Kidney (tissue), 14 donors: Measurements from ENCODE around the gene KIAA0513. TPM values are rescaled to one million over a fixed set of nuclear protein-coding genes. Genes with fewer than 3 reads are reported as not detected.

Experiments
- DNase-seq, 5 donors: peaks; one replicate each; pipeline ENCODE4 v3.0.0-alpha.2; 2013 to 2020
- FAIRE-seq: peaks from 2 replicates; lab custom pipeline; 2012; peaks lifted over from hg19 to GRCh38; lab: Jason Lieb, UNC
- H3K27ac ChIP-seq, 2 donors: one replicate each; pipeline ENCODE4 v1.7.0; 2013; ENCODE audit warnings: low read depth in 2 of 2, low read length in 2 of 2, inconsistent platforms in 1 of 2
- H3K27me3 ChIP-seq: one replicate; pipeline ENCODE4 v1.7.1; 2013; ENCODE audit warnings: low read length, inconsistent platforms; ENCODE audit not compliant: control insufficient read depth, insufficient read depth
- H3K36me3 ChIP-seq, 3 donors: one replicate each; pipeline versions ENCODE4 v1.7.0 to v1.7.1; 2013; ENCODE audit warnings: low read length in 3 of 3, control low read depth in 1 of 3, inconsistent platforms in 1 of 3; ENCODE audit not compliant: insufficient read depth in 3 of 3, control insufficient read depth in 2 of 3
- H3K4me1 ChIP-seq, 3 donors: one replicate each; pipeline versions ENCODE4 v1.7.0 to v1.7.1; 2013; ENCODE audit warnings: low read length in 3 of 3, inconsistent platforms in 1 of 3, low read depth in 1 of 3; ENCODE audit not compliant: control insufficient read depth in 2 of 3, insufficient read depth in 2 of 3
- H3K4me3 ChIP-seq, 3 donors: one replicate each; pipeline versions ENCODE4 v1.7.0 to v1.8.1; 2013; ENCODE audit warnings: low read length in 3 of 3, control low read depth in 1 of 3, inconsistent platforms in 1 of 3
- H3K9ac ChIP-seq, 3 donors: one replicate each; pipeline versions ENCODE4 v1.7.0 to v1.7.1; 2013; ENCODE audit warnings: low read length in 3 of 3, control low read depth in 1 of 3, inconsistent platforms in 1 of 3
- H3K9me3 ChIP-seq, 3 donors: one replicate each; pipeline versions ENCODE4 v1.7.0 to v1.7.1; 2013; ENCODE audit warnings: low read length in 3 of 3, control low read depth in 1 of 3, inconsistent platforms in 1 of 3; ENCODE audit not compliant: control insufficient read depth in 2 of 3, insufficient read depth in 1 of 3
- intact Hi-C: fragments of 100-400 bp; cut with DNase I; formaldehyde crosslinking; loops from one replicate; pipeline ENCODE4 v1.11.1; 2022
- polyA plus RNA-seq: library from polyadenylated mRNA; stranded (reverse); fragments of 350-450 nt; fragmentation: Illumina TruSeq; extraction: RNeasy Lipid Tissue Mini Kit (QIAGEN cat#74804); gene quantifications from one replicate; pipeline ENCODE4 v1.2.3, GENCODE V29; 2014; ENCODE audit warnings: low read depth, low replicate concordance; ENCODE audit not compliant: insufficient read depth
- total RNA-seq: library from RNA; stranded (reverse); fragmentation: NEBNext Ultra II Directional; extraction: Animal tissue kit (Norgen Biotek cat#: 25700); gene quantifications from one replicate; pipeline ENCODE4 v1.2.1, GENCODE V29; 2021
- TF ChIP-seq, protein P1 (sequence below): IDR thresholded peaks from 3 replicates; pipeline ENCODE4 v1.5.1; 2012; ENCODE audit warnings: mild to moderate bottlenecking, moderate library complexity, borderline replicate concordance; ENCODE audit not compliant: insufficient read depth; ENCODE audit errors: extremely low read depth
- donor health status: control.
- donor health status: control.
- donor health status: control.
- donor health status: control.
- donor health status: control.
- donor health status: DM: yes; HTN: yes; CAD: no.
- donor health status: Normal renal cell carcinoma (clear cell type).

Gene KIAA0513
- total and polyA plus RNA-seq, 2 donors from 2014 or later: 2.6 to 19.2 TPM

GRCh38 chr16:84985079-84986065 is 42.2 kb upstream of the KIAA0513 start:
- H3K27ac ChIP-seq: no peak overlapping the region
- peaks cover 4 to 39% (median 36%) of the 10 kb centered on the region in 3 donors for H3K36me3 ChIP-seq
- FAIRE-seq: no peak
- no peaks in the 10 kb centered on the region for H3K9me3 ChIP-seq
- H3K27me3 ChIP-seq: no peaks in the 10 kb centered on the region
- H3K9ac ChIP-seq: no peak overlapping the region
- intact Hi-C loops: no loop called here
- TF ChIP-seq, protein P1, sequence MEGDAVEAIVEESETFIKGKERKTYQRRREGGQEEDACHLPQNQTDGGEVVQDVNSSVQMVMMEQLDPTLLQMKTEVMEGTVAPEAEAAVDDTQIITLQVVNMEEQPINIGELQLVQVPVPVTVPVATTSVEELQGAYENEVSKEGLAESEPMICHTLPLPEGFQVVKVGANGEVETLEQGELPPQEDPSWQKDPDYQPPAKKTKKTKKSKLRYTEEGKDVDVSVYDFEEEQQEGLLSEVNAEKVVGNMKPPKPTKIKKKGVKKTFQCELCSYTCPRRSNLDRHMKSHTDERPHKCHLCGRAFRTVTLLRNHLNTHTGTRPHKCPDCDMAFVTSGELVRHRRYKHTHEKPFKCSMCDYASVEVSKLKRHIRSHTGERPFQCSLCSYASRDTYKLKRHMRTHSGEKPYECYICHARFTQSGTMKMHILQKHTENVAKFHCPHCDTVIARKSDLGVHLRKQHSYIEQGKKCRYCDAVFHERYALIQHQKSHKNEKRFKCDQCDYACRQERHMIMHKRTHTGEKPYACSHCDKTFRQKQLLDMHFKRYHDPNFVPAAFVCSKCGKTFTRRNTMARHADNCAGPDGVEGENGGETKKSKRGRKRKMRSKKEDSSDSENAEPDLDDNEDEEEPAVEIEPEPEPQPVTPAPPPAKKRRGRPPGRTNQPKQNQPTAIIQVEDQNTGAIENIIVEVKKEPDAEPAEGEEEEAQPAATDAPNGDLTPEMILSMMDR: no peak
- DNase-seq: peak in 1 of 5 donors; percentile 54
- peaks cover 0 to 2% (median 0%) of the 10 kb centered on the region in 3 donors for H3K4me1 ChIP-seq
- no peak overlapping the region for H3K4me3 ChIP-seq

DNA sequence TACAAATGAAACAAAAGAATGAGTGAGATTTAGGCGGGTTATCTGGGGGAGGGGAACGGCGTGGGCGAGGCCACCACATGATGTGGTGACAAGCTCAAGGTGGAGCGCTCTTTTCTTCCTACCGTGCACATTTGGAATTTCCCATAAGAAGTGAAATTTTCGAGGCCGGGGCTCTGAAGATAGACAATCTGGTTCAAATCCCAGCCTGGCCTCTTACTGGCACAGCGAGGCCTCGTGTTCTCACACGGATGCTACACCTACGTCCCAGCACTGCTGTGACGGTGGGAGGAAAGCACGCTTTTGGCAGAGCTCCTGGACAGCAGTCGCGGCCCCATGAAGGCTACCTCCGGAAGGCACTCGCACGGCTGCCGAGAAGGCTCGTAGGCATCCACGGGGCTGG is 41.5 kb upstream of the KIAA0513 start:
- H3K36me3 ChIP-seq: peaks cover 4 to 36% (median 36%) of the 10 kb centered on the region in 3 donors
- no peak overlapping the region for H3K9ac ChIP-seq
- H3K27me3 ChIP-seq: no peaks in the 10 kb centered on the region
- intact Hi-C loops: no loop called here
- no peak overlapping the region for H3K4me3 ChIP-seq
- H3K27ac ChIP-seq: no peak overlapping the region
- TF ChIP-seq, protein P1: no peak
- H3K4me1 ChIP-seq: peaks cover 0 to 2% (median 0%) of the 10 kb centered on the region in 3 donors
- H3K9me3 ChIP-seq: no peaks in the 10 kb centered on the region
- FAIRE-seq: no peak
- peak in 1 of 5 donors; percentile 46 for DNase-seq

DNA sequence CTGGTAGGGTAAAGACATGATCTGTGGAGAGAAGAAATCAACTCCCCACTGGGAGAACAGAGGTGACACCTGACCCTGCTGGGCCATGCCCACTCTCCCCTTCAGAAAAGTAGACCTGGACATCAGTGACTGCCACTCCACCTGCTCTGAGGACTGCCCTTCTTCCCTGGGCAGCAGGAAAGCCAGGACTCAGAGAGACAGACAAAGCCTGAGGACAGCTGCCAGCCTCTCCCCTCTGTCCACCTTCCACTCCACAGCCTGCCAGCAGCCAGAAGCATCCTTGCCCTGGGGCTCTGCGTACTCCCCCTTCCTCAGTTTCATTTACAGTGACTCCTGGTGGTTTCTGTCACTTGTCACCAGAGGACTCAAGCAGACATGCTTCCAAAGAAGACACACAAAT is 40.7 kb upstream of the KIAA0513 start:
- peak in 1 of 5 donors; percentile 14 for DNase-seq
- FAIRE-seq: no peak
- Histone ChIP-seq H3K27ac (no peak overlapping the region), H3K4me1 (peaks cover 0 to 2% (median 0%) of the 10 kb centered on the region in 3 donors), H3K9me3 (no peaks in the 10 kb centered on the region), H3K4me3 (no peak overlapping the region), H3K9ac (no peak overlapping the region), H3K27me3 (no peaks in the 10 kb centered on the region), H3K36me3 (peaks cover 4 to 30% (median 29%) of the 10 kb centered on the region in 3 donors)
- TF ChIP-seq, protein P1: no peak
- intact Hi-C loops: no loop called here
